K562 (cell line): ENCODE data around the gene AGPAT3. TPM values are rescaled to one million over a fixed set of nuclear protein-coding genes. Genes with fewer than 3 reads are reported as not detected.

Source experiments
- ATAC-seq: fragments of 200-7000 bp; cut with Tn5 transposase; 3 replicates; pipeline ENCODE4 v1.9.1; 2020; ENCODE audit warnings: moderate library complexity
- BruUV-seq: library from RNA; stranded (reverse); fragments of 400-500 nt; replicated peaks from 2 replicates; lab custom pipeline; 2021; lab: Mats Ljungman, UMichigan
- CTCF ChIA-PET: fragments of 300-600 bp; formaldehyde crosslinking; extraction: SDS; loops from one replicate; lab custom pipeline; 2021; ENCODE audit warnings: low intra/inter-chr PET ratio; lab: Yijun Ruan, JAX
- POLR2A ChIA-PET: fragments of 300-600, 350-650 bp; sonication (Branson Sonifier 250); formaldehyde crosslinking; extraction: SDS; loops from one replicate; lab custom pipeline; 2021; ENCODE audit warnings: antibody characterized with exemption, inconsistent platforms; lab: Yijun Ruan, JAX
- DNase-seq, 4 experiments: peaks; one replicate each; pipeline versions ENCODE4 v3.0.0 to v3.0.0-alpha.2; 2011 to 2018; ENCODE audit warnings: low spot score in 3 of 4, mixed read lengths in 3 of 4; ENCODE audit errors: extremely low read depth in 1 of 4
- FAIRE-seq: peaks from 2 replicates; lab custom pipeline; 2011; peaks lifted over from hg19 to GRCh38; lab: Jason Lieb, UNC
- H2AFZ ChIP-seq: 2 replicates; pipeline ENCODE4 v1.6.0; 2011; ENCODE audit warnings: low read depth, low read length, control low read depth, inconsistent platforms
- H3K27ac ChIP-seq: fragments of 200-600 bp; 3 replicates; pipeline ENCODE4 v1.8.0; 2011; ENCODE audit warnings: low read depth, mild to moderate bottlenecking, control low read depth, inconsistent platforms, low read length, moderate library complexity, mixed read lengths; ENCODE audit errors: extremely low read depth
- H3K27me3 ChIP-seq, 2 experiments: fragments of 300-600 bp in 1 of 2; 2 replicates in 1 of 2; 3 replicates in 1 of 2; pipeline versions ENCODE4 v1.6.0 to v1.8.0; 2011; ENCODE audit warnings: inconsistent platforms in 2 of 2, low read length in 2 of 2, mild to moderate bottlenecking in 1 of 2, mixed read lengths in 1 of 2, moderate library complexity in 1 of 2; ENCODE audit not compliant: control insufficient read depth in 2 of 2, insufficient read depth in 2 of 2
- H3K36me3 ChIP-seq: fragments of 300-600 bp; 3 replicates; pipeline ENCODE4 v1.8.0; 2011; ENCODE audit warnings: mild to moderate bottlenecking, low read length, inconsistent platforms; ENCODE audit not compliant: control insufficient read depth, insufficient read depth
- H3K4me1 ChIP-seq, 2 experiments: fragments of 200-600 bp in 1 of 2; replicated peaks in 1 of 2; 2 replicates in 1 of 2; 3 replicates in 1 of 2; pipeline versions ENCODE4 v1.5.1 to v1.8.0; 2011; ENCODE audit warnings: inconsistent platforms in 2 of 2, low read length in 2 of 2, mild to moderate bottlenecking in 1 of 2, mixed read lengths in 1 of 2, moderate library complexity in 1 of 2; ENCODE audit not compliant: control insufficient read depth in 2 of 2, insufficient read depth in 2 of 2
- H3K4me2 ChIP-seq: 2 replicates; pipeline ENCODE4 v1.6.1; 2011; ENCODE audit warnings: low read length, control low read depth, inconsistent platforms, mixed read lengths; ENCODE audit not compliant: insufficient read depth
- H3K4me3 ChIP-seq: fragments of 200-600 bp; sonication (generic), shearing (Covaris generic); 2 replicates; pipeline ENCODE4 v1.5.1; 2016; ENCODE audit warnings: control low read depth, inconsistent platforms
- H3K79me2 ChIP-seq: fragments of 200-600 bp; 3 replicates; pipeline ENCODE4 v1.8.0; 2011; ENCODE audit warnings: low read length, inconsistent platforms; ENCODE audit not compliant: control insufficient read depth, insufficient read depth
- H3K9ac ChIP-seq, 2 experiments: 2 replicates each; pipeline versions ENCODE4 v1.6.0 to v1.6.1; 2011; ENCODE audit warnings: low read depth in 2 of 2, low read length in 2 of 2, control low read depth in 1 of 2, inconsistent platforms in 1 of 2, mild to moderate bottlenecking in 1 of 2, mixed read lengths in 1 of 2; ENCODE audit not compliant: insufficient read depth in 1 of 2
- H3K9me1 ChIP-seq: one replicate; pipeline ENCODE4 v1.6.0; 2011; ENCODE audit warnings: inconsistent platforms, mild to moderate bottlenecking, low read length, moderate library complexity; ENCODE audit not compliant: control insufficient read depth, insufficient read depth
- H3K9me3 ChIP-seq: replicated peaks from 2 replicates; pipeline ENCODE4 v1.5.1; 2011; ENCODE audit warnings: low read depth, low read length, inconsistent platforms; ENCODE audit not compliant: control insufficient read depth, insufficient read depth
- H4K20me1 ChIP-seq: replicated peaks from 2 replicates; pipeline ENCODE4 v1.6.1; 2011; ENCODE audit warnings: low read length, inconsistent platforms, mixed read lengths; ENCODE audit not compliant: control insufficient read depth, insufficient read depth
- ATF1 ChIP-seq, 2 experiments: fragments of 450-650 bp in 1 of 2; IDR thresholded peaks; 2 replicates each; pipeline ENCODE4 v1.6.1; 2016; ENCODE audit warnings: missing compliant biosample characterization in 1 of 2, missing genetic modification characterization in 1 of 2
- BCOR ChIP-seq: fragments of 450-650 bp; IDR thresholded peaks from 2 replicates; pipeline ENCODE4 v1.6.1; 2016
- BHLHE40 ChIP-seq: IDR thresholded peaks from 2 replicates; pipeline ENCODE4 v1.6.1; 2011; ENCODE audit warnings: low read length, improper control_type of control experiment
- DDX20 ChIP-seq: fragments of 450-650 bp; IDR thresholded peaks from 2 replicates; pipeline ENCODE4 v1.6.1; 2016; ENCODE audit warnings: missing genetic modification characterization, low read depth, mild to moderate bottlenecking, missing compliant biosample characterization, moderate library complexity
- FOXM1 ChIP-seq, 2 experiments: fragments of 450-650 bp in 1 of 2; sonication (generic) in 1 of 2; formaldehyde crosslinking in 1 of 2; IDR thresholded peaks; 2 replicates each; pipeline versions ENCODE4 v1.6.1 to v1.9.0; 2017 to 2022; ENCODE audit warnings: low read depth in 2 of 2, mild to moderate bottlenecking in 2 of 2, missing genetic modification reagents in 1 of 2, moderate library complexity in 1 of 2
- FOXP1 ChIP-seq: sonication (generic); formaldehyde crosslinking; IDR thresholded peaks from 2 replicates; pipeline ENCODE4 v1.8.0; 2022; ENCODE audit warnings: mild to moderate bottlenecking, missing genetic modification reagents
- LCOR ChIP-seq: sonication (generic); formaldehyde crosslinking; IDR thresholded peaks from 2 replicates; pipeline ENCODE4 v1.8.0; 2022; ENCODE audit warnings: mild to moderate bottlenecking, missing genetic modification reagents
- MAX ChIP-seq: sonication (generic); formaldehyde crosslinking; IDR thresholded peaks from 2 replicates; pipeline ENCODE4 v1.9.0; 2022; ENCODE audit warnings: mild to moderate bottlenecking, missing genetic modification reagents
- MITF ChIP-seq: IDR thresholded peaks from 2 replicates; pipeline ENCODE4 v1.6.1; 2014; ENCODE audit warnings: antibody characterized with exemption
- MYC ChIP-seq, 2 experiments: fragments of 250-450 bp in 1 of 2; sonication (Bioruptor Pico) in 1 of 2; IDR thresholded peaks; 2 replicates each; pipeline versions ENCODE4 v1.5.1 to v1.6.1; 2012 to 2021; ENCODE audit warnings: low read depth in 2 of 2, borderline replicate concordance in 1 of 2, improper control_type of control experiment in 1 of 2, low read length in 1 of 2, mild to moderate bottlenecking in 1 of 2, moderate library complexity in 1 of 2
- NCOA6 ChIP-seq: fragments of 450-650 bp; IDR thresholded peaks from 2 replicates; pipeline ENCODE4 v1.6.1; 2017; ENCODE audit warnings: mild to moderate bottlenecking
- PHF8 ChIP-seq: fragments of 200-600 bp; sonication (generic); IDR thresholded peaks from 2 replicates; pipeline ENCODE4 v1.6.1; 2012; ENCODE audit warnings: mixed run types, mild to moderate bottlenecking, inconsistent platforms, low read length, moderate library complexity, borderline replicate concordance
- PKNOX1 ChIP-seq: fragments of 450-650 bp; IDR thresholded peaks from 2 replicates; pipeline ENCODE4 v1.6.1; 2016
- TCF3 ChIP-seq: sonication (generic); formaldehyde crosslinking; IDR thresholded peaks from 2 replicates; pipeline ENCODE4 v1.4.0; 2020; ENCODE audit warnings: mild to moderate bottlenecking, missing genetic modification reagents
- ZNF511 ChIP-seq: sonication (generic); formaldehyde crosslinking; IDR thresholded peaks from 2 replicates; pipeline ENCODE4 v1.8.0; 2022; ENCODE audit warnings: mild to moderate bottlenecking, missing genetic modification reagents
- WGBS: fragments of 100-300 bp; shearing (Covaris generic); methylation state at CpG from one replicate; pipeline ENCODE4 v1.1.6; 2016; ENCODE audit warnings: low coverage, mixed read lengths; ENCODE audit not compliant: insufficient coverage; ENCODE audit errors: missing lambda C conversion rate; 5-methylcytosine and 5-hydroxymethylcytosine counted together
- in situ Hi-C: fragments of 300-500 bp; cut with MboI; formaldehyde crosslinking; loops from 4 replicates; pipeline ENCODE4 v1.15.0; 2018; ENCODE audit warnings: inconsistent platforms, mixed read lengths
- intact Hi-C: fragments of 100-400 bp; cut with micrococcal nuclease; formaldehyde crosslinking; loops from 2 replicates; pipeline ENCODE4 v1.14.2; 2022
- polyA plus RNA-seq, 8 experiments: library from polyadenylated mRNA; depleted of rRNA in 4 of 8; stranded (reverse) in 5 of 8; unstranded in 3 of 8; fragments of >200 nt; fragmentation: Nextera tagmentation in 2 of 8; fragmentation: Illumina TruSeq in 1 of 8; extraction: Ambion mirVana in 2 of 8; extraction: Trizol in 1 of 8; gene quantifications; 2 replicates each; pipeline versions ENCODE4 v1.2.1 to v1.2.3, GENCODE V29; 2011 to 2014; ENCODE audit warnings: inconsistent platforms in 1 of 8, missing spikeins in 1 of 8
- total RNA-seq, 7 experiments: library from RNA; depleted of rRNA in 6 of 7; stranded (reverse); fragments of >200 nt in 6 of 7; fragmentation: Illumina TruSeq in 2 of 7; extraction: Trizol in 2 of 7; gene quantifications; 2 replicates each; pipeline versions ENCODE4 v1.2.1 to v1.2.3, GENCODE V29; 2011 to 2021; ENCODE audit warnings: low replicate concordance in 1 of 7

AGPAT3 gene
- total and polyA plus RNA-seq, 9 of the 15 experiments (the other 6 are each of a cell fraction or from before 2014, with no cell fraction given) = 1.5 to 88.4 (median 35.7) TPM

- ChIA-PET CTCF (interaction anchor here (0.6 kb wide), 1 partner anchor 32 kb away, joined by 5 read pairs; no protein-coding TSS in a partner anchor), POLR2A (no interaction called here)
- intact Hi-C loops (no loop called here), in situ Hi-C loops (no loop called here)
- peaks cover 9% of the 10 kb centered on the region; the same call in 2 of the 3 replicates for H3K36me3 ChIP-seq
- H3K9me1 ChIP-seq = no peaks in the 10 kb centered on the region
- H3K4me3 ChIP-seq = peak overlapping the region; percentile 42
- H3K4me2 ChIP-seq = peak overlapping the region; percentile 89
- BruUV-seq = TSS peak; percentile 21
- ATAC-seq (peak; percentile 72), FAIRE-seq (peak; percentile 80), DNase-seq (peak; percentile 69 to 84 (median 75))
- no peaks in the 10 kb centered on the region for H3K27me3 ChIP-seq
- 15% methylated on average over 32 of the region's 35 CpGs for WGBS
- no peaks in the 10 kb centered on the region for H4K20me1 ChIP-seq
- peak overlapping the region; percentile 81 for H3K27ac ChIP-seq
- peaks cover 8% of the 10 kb centered on the region for H3K9me3 ChIP-seq
- H3K79me2 ChIP-seq = peaks cover 89% of the 10 kb centered on the region
- peaks cover 32 to 44% of the 10 kb centered on the region in 2 experiments for H3K4me1 ChIP-seq
- peak overlapping the region; percentile 76 to 92 for H3K9ac ChIP-seq
- peak overlapping the region; percentile 70 for H2AFZ ChIP-seq
- peak; percentile 56; the same call in 1 of the 2 replicates for TF ChIP-seq NCOA6
- peak; percentile 44; the same call in 1 of the 2 replicates for TF ChIP-seq MYC (IDR thresholded peaks at IDR 0.05; ENCODE audit: low read depth, low read length)
- TF ChIP-seq MYC (CRISPR knock-in tag; IDR thresholded peaks at IDR 0.05; ENCODE audit: borderline replicate concordance, low read depth) = no peak
- peak; percentile 28; the same call in 1 of the 2 replicates for TF ChIP-seq TCF3 (CRISPR knock-in tag)
- TF ChIP-seq FOXP1 = 0 out of 2 replicates have a peak, but pooled peaks have one; percentile 41
- no peak for TF ChIP-seq DDX20
- peak; percentile 52 for TF ChIP-seq PKNOX1
- TF ChIP-seq ATF1 (CRISPR knock-in tag; IDR thresholded peaks at IDR 0.05) = no peak
- peak; percentile 47 for TF ChIP-seq ATF1 (tag; IDR thresholded peaks at IDR 0.05)
- peak; percentile 27; the same call in 1 of the 2 replicates for TF ChIP-seq PHF8
- TF ChIP-seq MAX = peak; percentile 78
- TF ChIP-seq BCOR = no peak
- 0 out of 2 replicates have a peak, but pooled peaks have one; percentile 16 for TF ChIP-seq LCOR (CRISPR knock-in tag)
- TF ChIP-seq ZNF511 (CRISPR knock-in tag) = 0 out of 2 replicates have a peak, but pooled peaks have one; percentile 56
- TF ChIP-seq MITF = 0 out of 2 replicates have a peak, but pooled peaks have one; percentile 13
- peak; percentile 59 for TF ChIP-seq FOXM1 (IDR thresholded peaks at IDR 0.05; ENCODE audit: low read depth)
- TF ChIP-seq FOXM1 (CRISPR knock-in tag; IDR thresholded peaks at IDR 0.05; ENCODE audit: low read depth) = no peak
- TF ChIP-seq BHLHE40 = peak; percentile 30; the same call in 1 of the 2 replicates
Measured at GRCh38 chr21:43916691-43917514, 51.9 kb downstream of the AGPAT3 start.
